ENCODE measurements around the gene RRP9.

Gene RRP9

GRCh38 chr3:51894391-51894790 lies 47.3 kb downstream of the RRP9 start:
- no peak for TF ChIP-seq CTCF (conservative IDR thresholded peaks at IDR 0.05; ENCODE audit: low read depth, low read length)
- H3K4me3 ChIP-seq (ENCODE audit: low read depth, low read length) = no peak overlapping the region
- DNase-seq (ENCODE audit: low read depth) = no peak

- TF ChIP-seq CTCF (conservative IDR thresholded peaks at IDR 0.05; ENCODE audit: low read depth, low read length) = no peak
- no peak overlapping the region for H3K4me3 ChIP-seq (ENCODE audit: low read depth, low read length)
- no peak for DNase-seq (ENCODE audit: low read depth)
These were observed 50.3 kb downstream of the RRP9 start for GRCh38 chr3:51891242-51892039.

- TF ChIP-seq CTCF (conservative IDR thresholded peaks at IDR 0.05; ENCODE audit: low read depth, low read length) = no peak
- no peak for DNase-seq (ENCODE audit: low read depth)
- no peak overlapping the region for H3K4me3 ChIP-seq (ENCODE audit: low read depth, low read length)
These were observed 53.1 kb downstream of the RRP9 start for GRCh38 chr3:51888463-51889105.

DNA sequence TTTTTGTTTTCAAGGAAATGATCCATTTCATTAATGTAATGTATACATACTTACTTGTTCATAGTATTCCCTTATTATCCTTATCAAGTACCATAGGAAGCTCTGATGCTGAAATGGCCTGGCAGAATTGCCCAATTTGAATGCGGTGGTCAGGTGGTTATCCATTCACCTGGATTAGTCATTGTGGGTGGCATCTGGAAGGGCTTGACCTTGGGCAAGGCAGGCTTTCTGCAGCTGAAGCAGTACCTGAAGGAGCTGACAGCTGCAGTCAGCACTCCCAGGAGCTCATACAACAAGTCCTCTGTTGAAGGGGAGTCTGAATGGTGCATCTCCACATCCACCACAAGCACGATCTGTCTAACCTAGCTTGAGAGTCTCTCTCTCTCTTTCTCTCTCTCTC lies 54.1 kb downstream of the RRP9 start:
- TF ChIP-seq CTCF (conservative IDR thresholded peaks at IDR 0.05; ENCODE audit: low read depth, low read length) = no peak
- DNase-seq (ENCODE audit: low read depth) = no peak

DNA sequence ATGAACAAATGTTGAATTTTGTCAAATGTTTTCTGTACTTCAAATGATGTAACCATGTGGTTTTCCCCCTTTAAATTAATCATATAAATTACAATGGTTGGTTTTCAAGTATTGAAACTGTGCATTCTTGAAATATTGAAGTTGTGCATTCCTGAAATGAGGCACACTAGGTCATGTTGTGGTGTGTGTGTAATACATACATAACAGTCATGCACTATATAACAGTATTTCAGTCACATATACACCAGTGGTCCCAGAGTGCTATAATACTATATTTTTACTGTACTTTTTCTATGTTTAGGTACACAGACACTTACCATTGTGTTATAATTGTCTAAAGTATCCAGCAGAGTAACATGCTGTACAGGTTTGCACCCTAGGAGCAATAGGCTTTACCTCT lies 55.3 kb downstream of the RRP9 start:
- no peak for DNase-seq (ENCODE audit: low read depth)
- no peak for TF ChIP-seq CTCF (conservative IDR thresholded peaks at IDR 0.05; ENCODE audit: low read depth, low read length)
- H3K4me3 ChIP-seq (ENCODE audit: low read depth, low read length) = no peak overlapping the region

More for the DNA sequence above, 54.1 kb downstream of the RRP9 start:
- no peak overlapping the region for H3K4me3 ChIP-seq (ENCODE audit: low read depth, low read length)

Data from choroid plexus epithelial cell (primary cell).